DOHH2 (cell line): ENCODE measurements around the gene AFDN.

ENCODE experiments used
- H3F3A ChIP-seq: fragments of 200-600 bp; sonication (generic), shearing (Covaris generic); 2 replicates; pipeline ENCODE4 v1.6.0; 2016; ENCODE audit warnings: antibody characterized with exemption, mild to moderate bottlenecking; ENCODE audit not compliant: control insufficient read depth, insufficient read depth
- H3K27ac ChIP-seq: fragments of 200-600 bp; sonication (generic); 2 replicates; pipeline ENCODE4 v1.5.1; 2014; ENCODE audit warnings: low read depth, mild to moderate bottlenecking, low read length, moderate library complexity
- H3K27me3 ChIP-seq: fragments of 200-600 bp; sonication (generic); 2 replicates; pipeline ENCODE4 v1.6.1; 2014; ENCODE audit warnings: mild to moderate bottlenecking, low read length, mixed read lengths; ENCODE audit not compliant: control insufficient read depth
- H3K36me3 ChIP-seq: fragments of 200-600 bp; sonication (generic); 2 replicates; pipeline ENCODE4 v1.6.1; 2014; ENCODE audit warnings: mild to moderate bottlenecking, low read length, moderate library complexity, mixed read lengths; ENCODE audit not compliant: control insufficient read depth
- H3K4me1 ChIP-seq: fragments of 200-600 bp; sonication (generic); 2 replicates; pipeline ENCODE4 v1.6.1; 2014; ENCODE audit warnings: mild to moderate bottlenecking, low read length, mixed read lengths; ENCODE audit not compliant: control insufficient read depth
- H3K4me2 ChIP-seq: fragments of 200-600 bp; sonication (generic); 2 replicates; pipeline ENCODE4 v1.6.0; 2014; ENCODE audit warnings: mild to moderate bottlenecking, low read length, moderate library complexity
- H3K4me3 ChIP-seq: fragments of 200-600 bp; sonication (generic); 2 replicates; pipeline ENCODE4 v1.5.1; 2014; ENCODE audit warnings: mild to moderate bottlenecking, low read length, mixed read lengths
- H3K79me2 ChIP-seq: fragments of 200-600 bp; sonication (generic); 2 replicates; pipeline ENCODE4 v1.6.1; 2014; ENCODE audit warnings: mild to moderate bottlenecking, low read length, mixed read lengths; ENCODE audit not compliant: control insufficient read depth
- H3K9me2 ChIP-seq: fragments of 200-600 bp; sonication (generic); replicated peaks from 2 replicates; pipeline ENCODE4 v1.6.1; 2014; ENCODE audit warnings: mild to moderate bottlenecking, low read length, mixed read lengths; ENCODE audit not compliant: control insufficient read depth
- H3K9me3 ChIP-seq: fragments of 200-600 bp; sonication (generic); 2 replicates; pipeline ENCODE4 v1.6.1; 2014; ENCODE audit warnings: antibody characterized with exemption, low read length, mixed read lengths; ENCODE audit not compliant: control insufficient read depth, insufficient read depth
- H4K20me1 ChIP-seq: fragments of 200-600 bp; sonication (generic); 2 replicates; pipeline ENCODE4 v1.6.0; 2014; ENCODE audit warnings: low read depth, mild to moderate bottlenecking, antibody characterized with exemption, low read length, moderate library complexity; ENCODE audit not compliant: control insufficient read depth, insufficient read depth
- EZH2phosphoT487 ChIP-seq: fragments of 200-600 bp; sonication (generic); IDR thresholded peaks from 2 replicates; pipeline ENCODE4 v1.6.1; 2017; ENCODE audit warnings: borderline replicate concordance, mild to moderate bottlenecking, antibody characterized with exemption, low read length, moderate library complexity, mixed read lengths
- TF ChIP-seq, protein P1 (sequence below): fragments of 200-600 bp; sonication (generic); IDR thresholded peaks from one replicate; pipeline ENCODE4 v1.5.1; 2014; ENCODE audit warnings: antibody characterized with exemption, mild to moderate bottlenecking, low read depth, low read length; ENCODE audit not compliant: poor library complexity, severe bottlenecking

The AFDN gene

DNA sequence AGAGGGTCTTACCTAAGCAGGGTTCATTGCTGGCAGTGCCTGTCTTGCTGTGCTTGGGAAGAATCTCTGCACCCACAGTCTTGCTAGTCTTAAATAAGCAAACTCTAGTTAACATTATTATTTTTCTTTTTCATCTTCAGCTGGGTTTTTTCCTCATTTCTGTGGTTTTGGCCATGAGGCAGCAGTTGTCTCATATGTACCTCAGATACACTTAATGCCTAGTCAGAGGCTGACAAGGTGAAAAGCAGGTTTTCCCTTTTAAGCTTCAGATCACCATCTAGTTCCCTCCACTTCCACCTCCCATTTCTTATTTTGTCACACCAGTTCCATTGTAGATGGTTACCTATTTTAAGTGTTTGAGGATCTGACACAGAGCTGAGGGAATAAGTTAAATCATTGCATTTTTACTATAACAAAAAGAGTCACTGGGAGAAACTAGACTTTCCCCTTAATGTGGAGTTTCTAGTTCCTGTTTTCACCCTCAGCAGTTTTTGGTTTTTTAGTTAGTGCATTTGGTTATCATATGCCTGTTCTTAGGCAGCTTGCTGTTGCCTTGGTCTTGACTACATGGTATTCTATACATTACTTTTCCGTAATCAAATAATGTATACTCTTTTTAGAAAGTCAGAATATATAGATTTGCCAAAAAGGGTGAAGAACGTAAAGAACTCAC is 46.0 kb downstream of the AFDN start:
- Histone ChIP-seq H3K27me3 (no peaks in the 10 kb centered on the region), H3K27ac (no peak overlapping the region), H3K4me3 (no peak overlapping the region), H3K9me2 (no peaks in the 10 kb centered on the region), H3K4me2 (no peak overlapping the region), H3F3A (no peaks in the 10 kb centered on the region), H3K36me3 (peaks cover 2% of the 10 kb centered on the region; the same call in 1 of the 2 replicates), H3K9me3 (no peaks in the 10 kb centered on the region), H4K20me1 (no peaks in the 10 kb centered on the region), H3K79me2 (no peaks in the 10 kb centered on the region), H3K4me1 (peaks cover 7% of the 10 kb centered on the region)
- no peak for TF ChIP-seq EZH2phosphoT487
- TF ChIP-seq, protein P1, sequence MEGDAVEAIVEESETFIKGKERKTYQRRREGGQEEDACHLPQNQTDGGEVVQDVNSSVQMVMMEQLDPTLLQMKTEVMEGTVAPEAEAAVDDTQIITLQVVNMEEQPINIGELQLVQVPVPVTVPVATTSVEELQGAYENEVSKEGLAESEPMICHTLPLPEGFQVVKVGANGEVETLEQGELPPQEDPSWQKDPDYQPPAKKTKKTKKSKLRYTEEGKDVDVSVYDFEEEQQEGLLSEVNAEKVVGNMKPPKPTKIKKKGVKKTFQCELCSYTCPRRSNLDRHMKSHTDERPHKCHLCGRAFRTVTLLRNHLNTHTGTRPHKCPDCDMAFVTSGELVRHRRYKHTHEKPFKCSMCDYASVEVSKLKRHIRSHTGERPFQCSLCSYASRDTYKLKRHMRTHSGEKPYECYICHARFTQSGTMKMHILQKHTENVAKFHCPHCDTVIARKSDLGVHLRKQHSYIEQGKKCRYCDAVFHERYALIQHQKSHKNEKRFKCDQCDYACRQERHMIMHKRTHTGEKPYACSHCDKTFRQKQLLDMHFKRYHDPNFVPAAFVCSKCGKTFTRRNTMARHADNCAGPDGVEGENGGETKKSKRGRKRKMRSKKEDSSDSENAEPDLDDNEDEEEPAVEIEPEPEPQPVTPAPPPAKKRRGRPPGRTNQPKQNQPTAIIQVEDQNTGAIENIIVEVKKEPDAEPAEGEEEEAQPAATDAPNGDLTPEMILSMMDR: no peak

DNA sequence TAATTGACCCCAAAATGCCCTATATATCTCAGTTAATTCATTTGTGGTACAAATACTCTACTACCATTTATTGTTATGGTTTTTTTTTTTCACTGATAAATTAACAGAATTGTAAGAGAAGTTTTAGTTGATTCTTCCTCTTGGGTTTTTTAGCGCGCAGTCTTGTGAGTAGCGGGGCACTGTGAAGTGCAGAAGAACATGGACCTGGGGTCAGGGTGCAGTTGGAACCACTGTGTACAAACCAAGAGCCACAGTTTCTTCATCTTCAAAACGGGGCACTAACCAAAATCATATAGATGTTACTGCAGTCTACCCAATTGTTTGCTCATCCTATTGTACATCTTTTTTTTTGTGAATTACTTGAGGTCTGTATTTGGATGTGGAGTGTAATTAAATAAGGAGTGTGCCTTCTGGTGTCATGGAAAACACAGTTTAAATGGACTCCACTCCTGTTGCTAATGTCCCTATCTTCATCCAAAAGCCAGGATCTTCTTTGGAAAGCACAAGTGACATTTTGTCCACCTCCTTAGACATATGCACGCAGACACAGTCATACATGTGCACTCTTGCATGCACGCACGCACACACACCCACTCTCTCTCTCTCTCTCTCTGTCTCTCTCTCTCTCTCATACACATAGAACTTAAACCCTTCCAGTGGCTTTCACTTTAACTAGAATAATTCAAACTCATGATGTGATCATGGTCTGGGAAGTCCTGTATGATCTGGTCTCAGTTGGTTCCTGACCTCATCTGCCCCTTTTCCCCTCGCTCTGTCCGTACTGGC is 51.5 kb downstream of the AFDN start:
- Histone ChIP-seq H3K27ac (no peak overlapping the region), H3K79me2 (no peaks in the 10 kb centered on the region), H3K9me2 (no peaks in the 10 kb centered on the region), H3K4me1 (no peaks in the 10 kb centered on the region), H4K20me1 (no peaks in the 10 kb centered on the region), H3K36me3 (peaks cover 3% of the 10 kb centered on the region; the same call in 1 of the 2 replicates), H3K9me3 (no peaks in the 10 kb centered on the region), H3K4me3 (no peak overlapping the region), H3K27me3 (no peaks in the 10 kb centered on the region), H3K4me2 (no peak overlapping the region), H3F3A (no peaks in the 10 kb centered on the region)
- TF ChIP-seq, protein P1: no peak

DNA sequence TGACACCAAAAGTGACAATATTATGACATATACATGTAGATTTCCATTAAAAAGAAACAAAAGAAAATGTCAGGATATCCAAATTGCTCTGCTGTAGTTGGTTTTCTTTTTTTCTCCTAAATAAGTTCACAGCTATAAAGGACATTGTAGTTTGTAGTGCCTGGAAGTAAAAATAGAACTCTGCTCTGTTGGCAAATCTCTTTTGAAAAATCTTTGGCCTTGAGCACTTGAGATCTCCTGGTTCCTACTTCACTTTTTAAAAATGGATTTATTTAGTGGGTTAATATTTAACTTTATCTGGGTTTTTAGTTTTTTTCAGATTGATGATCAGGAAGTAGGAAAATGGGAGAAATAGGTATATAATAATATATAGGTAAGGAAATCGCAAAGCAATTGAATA is 52.9 kb downstream of the AFDN start:
- Histone ChIP-seq H3K4me1 (no peaks in the 10 kb centered on the region), H3K36me3 (peaks cover 3% of the 10 kb centered on the region; the same call in 1 of the 2 replicates), H3K27me3 (no peaks in the 10 kb centered on the region), H3K79me2 (no peaks in the 10 kb centered on the region), H3K9me3 (no peaks in the 10 kb centered on the region), H3K4me2 (no peak overlapping the region), H4K20me1 (no peaks in the 10 kb centered on the region), H3K4me3 (no peak overlapping the region), H3K27ac (no peak overlapping the region), H3K9me2 (no peaks in the 10 kb centered on the region), H3F3A (no peaks in the 10 kb centered on the region)
- TF ChIP-seq EZH2phosphoT487: no peak
- TF ChIP-seq, protein P1: no peak
